Measurements from ENCODE around the gene NPLOC4. TPM values are rescaled to one million over a fixed set of nuclear protein-coding genes. Genes with fewer than 3 reads are reported as not detected.
"Not testable (repeated sequence)": the region's sequence is repeated elsewhere in the genome, so short reads cannot be mapped to it uniquely, and the experiment has no call there.

NPLOC4 gene
- total RNA-seq, 1 donor from 2014 or later, result 39.5 TPM

DNA sequence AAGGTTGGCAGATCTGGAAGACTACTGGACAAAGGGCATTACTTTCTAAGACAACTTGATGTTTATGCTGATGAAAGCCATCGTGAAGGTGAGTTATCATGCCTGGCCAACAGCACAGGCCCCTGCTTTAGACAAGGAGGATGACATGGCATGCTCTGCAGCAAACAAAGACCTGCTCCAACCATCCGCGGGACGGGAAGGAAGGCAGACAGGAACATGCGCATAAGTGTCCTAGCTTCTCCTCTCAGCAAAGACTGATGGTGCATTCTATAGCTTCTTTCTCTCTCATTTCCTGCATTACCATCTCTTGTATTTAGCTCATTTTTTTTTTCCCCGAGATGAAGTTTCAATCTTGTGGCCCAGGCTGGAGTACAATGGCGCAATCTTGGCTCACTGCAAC lies 5.4 kb downstream of the NPLOC4 start:
- DNase-seq, result no peak

DNA sequence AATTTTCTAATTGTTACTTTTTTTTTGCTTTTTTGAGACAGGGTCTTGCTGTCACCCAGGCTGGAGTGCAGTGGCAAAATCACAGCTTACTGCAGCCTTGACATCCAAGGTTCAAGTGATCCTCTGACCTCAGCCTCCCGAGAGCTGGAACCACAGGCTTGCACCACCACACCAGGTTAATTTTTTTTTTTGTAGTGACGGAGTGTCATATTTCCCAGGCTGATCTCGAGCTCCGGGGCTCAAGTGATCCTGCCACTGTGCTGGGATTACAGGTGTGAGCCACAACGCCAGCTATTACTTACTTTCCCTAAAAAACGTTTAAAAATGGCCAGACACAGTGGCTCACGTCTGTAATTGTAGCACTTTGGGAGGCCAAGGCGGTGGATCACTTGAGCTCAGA lies 6.6 kb downstream of the NPLOC4 start:
- DNase-seq, result no peak

DNA sequence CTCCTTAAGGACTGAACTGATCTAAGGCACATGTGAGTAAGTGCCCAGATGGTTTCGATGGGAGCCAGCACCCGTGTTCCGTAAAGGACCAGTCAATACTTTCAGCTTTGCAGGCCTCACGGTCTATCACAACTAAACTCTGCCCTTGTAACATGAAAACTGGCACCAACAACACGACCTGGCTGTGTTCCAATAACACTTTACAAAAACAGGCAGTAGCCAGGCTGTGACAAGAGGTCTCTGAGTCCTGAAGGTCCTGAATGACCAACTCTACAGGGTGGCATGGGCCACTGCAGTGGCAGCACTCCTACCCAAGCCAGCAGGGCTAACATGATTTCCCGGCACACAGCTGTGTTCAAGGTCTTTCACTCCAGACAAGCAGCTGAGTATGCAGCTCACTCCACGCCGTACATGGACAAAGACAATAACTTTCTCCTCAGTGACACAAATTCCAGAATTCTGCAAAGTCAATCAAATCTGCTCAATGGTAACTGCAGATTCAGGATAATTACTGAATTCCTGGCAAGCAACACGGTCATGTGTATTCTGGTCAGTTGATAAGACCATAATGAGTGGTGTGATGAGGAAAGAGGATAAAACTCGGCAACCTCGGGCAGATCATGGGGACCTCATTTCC lies 15.3 kb downstream of the NPLOC4 start:
- no peak for DNase-seq

DNA sequence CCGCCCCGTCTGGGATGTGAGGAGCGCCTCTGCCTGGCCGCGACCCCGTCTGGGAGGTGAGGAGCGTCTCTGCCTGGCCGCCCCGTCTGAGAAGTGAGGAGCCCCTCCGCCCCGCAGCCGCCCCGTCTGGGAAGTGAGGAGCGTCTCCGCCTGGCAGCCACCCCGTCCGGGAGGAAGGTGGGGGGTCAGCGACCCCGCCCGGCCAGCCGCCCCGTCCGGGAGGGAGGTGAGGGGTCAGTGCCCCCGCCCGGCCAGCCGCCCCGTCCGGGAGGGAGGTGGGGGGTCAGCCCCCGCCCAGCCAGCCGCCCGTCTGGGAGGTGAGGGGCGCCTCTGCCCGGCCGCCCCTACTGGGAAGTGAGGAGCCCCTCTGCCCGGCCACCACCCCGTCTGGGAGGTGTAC lies 18.6 kb downstream of the NPLOC4 start:
- not testable (repeated sequence) for DNase-seq

DNA sequence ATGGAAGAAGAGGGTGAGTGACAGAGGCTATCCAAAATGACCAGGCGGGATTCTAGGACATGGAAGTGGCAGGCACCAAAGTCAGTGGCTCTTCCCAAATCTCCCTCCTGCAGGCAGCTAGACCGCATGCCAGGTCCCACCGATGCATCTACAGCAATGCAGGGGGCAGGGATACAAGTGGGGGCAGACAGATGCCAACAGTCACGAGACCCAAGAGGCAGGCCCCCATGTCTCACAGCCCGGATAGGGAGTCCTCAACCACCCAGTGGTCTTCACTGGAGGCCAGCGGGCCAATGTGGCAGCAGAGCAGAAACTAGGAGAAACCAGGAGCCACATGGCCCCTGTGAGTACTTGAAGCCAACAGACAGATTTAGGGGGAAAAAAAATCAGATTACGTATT lies 20.0 kb downstream of the NPLOC4 start:
- DNase-seq, result no peak

DNA sequence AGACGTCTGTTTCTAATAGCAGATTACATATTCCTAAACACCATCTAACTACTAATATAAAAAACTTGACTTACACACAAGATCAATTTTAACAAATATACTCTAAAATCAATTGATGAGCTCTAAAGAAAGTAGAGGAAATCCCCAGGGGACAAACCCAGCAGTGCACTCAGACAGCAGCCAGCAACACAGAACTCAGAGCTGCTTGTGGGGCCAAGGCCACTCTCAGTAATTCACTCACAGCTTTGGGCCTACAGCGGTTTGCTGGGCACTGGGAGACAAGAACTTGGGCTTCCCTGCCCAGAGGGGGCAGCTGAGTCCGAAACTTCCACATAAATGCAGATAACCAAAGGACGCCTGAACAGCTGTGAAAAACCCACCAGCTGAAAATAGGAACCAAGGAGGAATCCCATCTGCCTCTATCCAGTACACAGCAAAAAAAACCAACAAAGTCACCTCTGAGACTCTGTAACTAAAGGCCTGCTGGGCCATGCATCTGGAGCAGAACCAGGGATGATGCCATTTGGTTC lies 21.4 kb downstream of the NPLOC4 start:
- no peak for DNase-seq

DNA sequence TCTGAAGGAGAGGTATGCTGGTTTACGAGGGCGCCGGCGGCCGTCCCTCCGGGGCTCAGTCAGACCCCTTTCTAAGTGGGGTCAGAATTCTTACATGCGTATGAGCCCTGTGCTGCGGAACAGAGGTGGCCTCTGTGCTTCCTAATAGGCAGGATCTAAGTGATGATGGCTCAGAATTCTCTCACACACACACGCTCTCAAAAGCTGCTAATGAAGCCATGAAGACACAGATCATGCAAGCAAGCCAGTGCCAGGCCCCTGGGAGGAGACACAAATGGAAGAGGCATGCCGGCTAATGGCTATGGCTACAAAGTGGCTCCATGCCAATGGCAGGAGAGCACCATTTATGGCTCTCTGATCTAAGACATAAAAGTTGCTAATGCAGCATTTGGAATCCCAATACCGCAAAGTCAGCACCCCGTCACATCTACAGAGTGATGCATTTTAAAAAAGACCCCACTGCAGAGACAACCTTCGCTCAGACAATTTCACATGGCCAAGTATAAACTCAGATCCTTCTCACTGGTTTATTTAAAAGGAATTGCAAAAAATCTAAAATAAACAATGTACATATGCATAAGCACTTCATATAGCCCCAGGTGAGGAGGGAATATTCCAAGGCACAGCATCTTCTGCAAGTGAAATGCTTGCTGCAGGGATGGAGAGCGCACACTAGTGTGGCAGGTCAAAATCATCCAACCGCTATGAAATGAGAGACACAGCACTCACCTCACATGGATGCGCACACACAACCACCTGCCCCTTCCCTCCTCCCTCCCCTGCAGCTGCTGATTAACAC lies 24.5 kb downstream of the NPLOC4 start:
- no peak for DNase-seq

DNA sequence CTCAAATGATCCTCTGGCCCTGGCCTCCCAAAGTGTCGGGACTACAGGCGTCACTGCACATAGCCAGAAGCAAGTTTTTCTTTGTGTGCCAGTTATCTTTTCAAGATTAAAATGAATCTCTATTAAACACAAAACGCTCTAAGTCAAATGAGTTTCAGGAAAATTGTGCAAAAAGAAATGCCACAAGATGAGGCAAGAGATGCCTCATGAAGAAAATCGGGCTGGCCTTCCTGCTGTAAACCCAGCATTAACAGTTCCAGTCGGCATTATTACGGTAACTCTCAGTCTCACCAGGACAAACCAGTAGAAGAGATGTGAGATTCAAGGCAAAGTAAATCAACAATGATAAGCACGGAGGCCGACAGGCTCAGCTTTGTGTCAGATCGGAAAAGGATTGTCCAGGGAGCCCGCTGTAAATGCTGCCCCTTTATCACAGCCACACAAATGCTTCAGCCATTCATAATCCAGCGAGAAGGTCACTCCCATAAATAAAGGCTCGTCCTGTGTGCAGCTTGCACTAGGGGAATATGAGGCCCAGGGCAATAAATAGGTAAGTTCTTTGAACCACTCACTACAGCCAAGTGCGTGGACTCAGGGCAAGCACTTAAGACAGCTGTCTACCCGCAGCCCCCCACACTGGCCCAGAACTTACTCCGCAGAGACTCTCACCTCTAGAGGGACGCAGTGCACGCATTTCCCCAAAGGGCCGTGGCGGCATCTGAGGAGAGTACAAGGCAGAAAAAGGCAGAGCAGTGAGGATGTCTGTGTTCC lies 27.2 kb downstream of the NPLOC4 start:
- DNase-seq, result no peak

DNA sequence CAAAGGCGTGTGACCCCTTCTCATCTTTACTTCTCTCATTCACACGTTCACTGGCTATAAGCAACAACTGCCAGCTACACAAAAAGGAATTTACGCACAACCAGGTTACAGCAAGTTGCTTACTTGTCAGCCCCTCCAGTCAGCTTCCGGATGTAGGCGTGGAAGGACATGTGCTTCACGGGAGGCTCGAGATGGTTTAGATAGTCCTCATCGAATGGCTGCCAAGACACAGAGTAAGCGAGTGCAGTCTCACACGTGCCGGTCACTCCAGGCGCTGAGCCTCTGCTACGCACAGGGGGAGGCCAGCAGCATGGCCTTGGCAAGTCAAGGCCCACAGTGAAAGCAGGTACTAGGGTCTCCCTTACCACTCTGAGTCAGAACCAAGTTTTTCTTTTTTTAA lies 28.3 kb downstream of the NPLOC4 start:
- DNase-seq, result no peak

DNA sequence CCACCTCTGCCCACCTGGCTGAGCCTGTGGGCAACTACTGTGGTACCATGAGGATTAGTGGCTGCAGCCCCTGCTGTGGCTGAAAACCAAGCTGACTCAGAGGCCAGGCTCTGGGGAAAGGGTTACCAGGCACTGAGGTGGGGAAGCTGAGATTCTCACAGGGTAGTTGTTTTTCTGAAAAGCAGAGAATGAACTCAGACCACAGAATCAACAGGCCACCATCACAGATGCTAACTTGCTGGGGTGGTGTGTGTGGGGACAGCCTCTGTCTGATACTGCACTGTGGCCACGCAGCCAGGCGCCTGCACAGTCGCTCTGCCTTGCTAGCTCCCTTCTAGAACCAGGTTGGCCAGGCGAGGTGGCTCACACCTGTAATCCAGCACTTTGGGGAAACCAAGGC lies 28.8 kb downstream of the NPLOC4 start:
- DNase-seq, result no peak

DNA sequence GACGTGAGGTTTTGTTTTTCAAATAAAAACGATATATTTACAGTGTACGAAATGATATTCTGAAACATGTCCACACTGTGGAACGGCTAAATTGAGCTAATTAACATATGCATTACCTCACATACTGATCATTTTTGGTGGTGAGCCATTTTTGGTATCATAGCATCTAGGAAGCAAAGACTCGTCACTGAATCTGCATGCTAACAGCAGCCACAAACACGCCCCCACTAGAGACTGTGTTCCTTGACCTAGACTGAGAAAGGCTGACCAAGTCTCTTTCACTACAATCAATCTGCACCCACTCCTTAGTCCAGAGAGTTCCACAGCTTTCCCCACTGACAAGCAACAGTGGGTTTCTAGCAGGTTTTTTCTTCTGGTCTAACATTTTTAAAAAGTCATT lies 29.5 kb downstream of the NPLOC4 start:
- DNase-seq, result no peak

DNA sequence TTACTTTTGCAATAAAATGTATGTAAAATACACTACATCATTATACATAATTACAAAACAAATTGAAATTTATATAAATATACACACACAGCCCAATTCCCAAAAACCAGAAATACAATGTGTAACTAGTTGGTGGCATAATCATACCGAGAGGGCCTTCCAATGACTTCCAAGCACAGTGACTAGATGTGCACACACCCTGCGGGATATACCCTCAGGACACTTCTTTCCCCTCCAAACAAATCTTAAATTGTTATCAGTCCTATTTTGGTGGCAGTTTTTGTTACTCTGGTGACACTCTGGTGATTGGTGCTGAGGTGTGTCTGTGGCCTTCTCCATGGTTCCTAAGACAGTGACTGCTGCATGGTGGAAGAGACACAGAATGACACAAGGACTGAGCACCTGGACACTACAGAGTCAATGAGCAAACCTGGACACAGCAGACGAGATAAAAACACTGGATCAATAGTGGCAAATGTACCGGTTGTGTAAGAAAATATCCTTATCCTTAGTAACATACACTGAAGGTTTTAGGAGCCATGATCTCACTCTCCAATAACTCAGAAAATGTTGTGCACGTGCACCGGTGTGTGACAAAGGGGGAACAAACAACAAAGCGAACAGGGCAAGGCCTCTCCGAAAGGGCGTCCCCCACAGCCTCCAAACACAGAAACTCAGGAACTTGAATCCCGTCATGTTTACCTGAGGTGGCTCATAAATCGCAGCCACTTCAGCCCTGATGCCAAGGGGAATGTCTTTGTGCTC lies 32.9 kb downstream of the NPLOC4 start:
- DNase-seq, result no peak

DNA sequence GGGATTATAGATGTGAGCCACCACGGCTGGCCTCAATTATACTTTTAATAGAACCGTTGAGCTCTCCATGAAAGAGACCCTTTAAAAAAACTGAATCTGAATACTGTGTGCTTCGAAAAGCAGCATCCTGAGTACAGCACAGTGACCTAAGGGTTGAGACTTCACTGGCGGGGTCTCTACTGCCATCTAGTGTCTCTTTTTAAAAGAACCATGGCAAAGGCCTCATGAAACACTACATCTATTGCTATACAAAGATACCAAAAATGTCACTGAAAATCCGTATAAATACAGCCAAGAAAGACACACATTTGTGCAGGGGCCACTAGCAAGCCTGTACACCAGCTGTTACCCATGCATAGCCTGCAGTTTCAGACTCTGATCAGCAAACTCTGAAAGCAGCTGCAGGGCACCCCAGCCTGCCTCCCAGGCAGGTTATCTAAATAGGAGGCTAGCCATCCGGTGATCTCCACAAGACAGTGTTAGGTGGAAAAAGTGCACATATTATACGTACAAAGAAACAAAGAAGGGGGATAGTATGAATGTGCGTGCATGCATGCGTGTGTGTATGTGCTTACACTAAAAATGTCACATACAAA lies 35.3 kb downstream of the NPLOC4 start:
- no peak for DNase-seq

DNA sequence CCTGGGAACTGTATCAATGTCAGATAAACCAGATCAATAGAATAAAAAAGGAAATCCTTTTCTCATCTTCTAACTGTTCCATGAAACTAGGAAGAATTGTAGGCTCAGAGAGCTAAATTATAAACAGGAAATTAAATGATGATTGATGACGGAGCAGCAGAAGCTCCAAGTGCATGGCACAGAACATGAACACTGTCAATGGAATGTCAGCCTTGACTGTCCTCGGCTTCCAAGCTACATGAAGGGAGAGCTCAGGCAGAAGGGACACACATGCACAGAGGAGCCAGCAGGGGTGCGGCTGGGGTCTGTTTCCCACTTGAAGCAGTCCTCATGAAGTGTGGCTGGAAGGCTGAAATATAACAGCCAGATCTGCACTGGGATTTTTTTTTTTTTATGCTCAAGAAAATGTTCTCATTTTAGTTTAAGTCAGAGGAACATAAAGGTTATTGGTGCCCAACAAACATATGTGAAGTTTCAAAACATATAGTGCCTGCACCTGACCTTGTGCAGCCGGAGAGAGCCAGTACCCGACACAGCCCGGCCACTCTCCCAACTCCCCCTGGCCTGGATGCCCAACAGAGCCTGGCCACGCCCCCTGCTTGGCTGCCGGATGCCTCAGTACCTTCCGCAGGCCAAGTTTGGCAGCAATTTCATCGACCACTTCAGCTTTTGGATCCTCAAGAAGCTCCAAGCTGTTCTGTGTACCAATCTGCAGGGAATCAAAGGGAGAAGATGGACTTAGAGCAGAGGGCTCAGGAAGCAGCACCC lies 37.0 kb downstream of the NPLOC4 start:
- no peak for DNase-seq

DNA sequence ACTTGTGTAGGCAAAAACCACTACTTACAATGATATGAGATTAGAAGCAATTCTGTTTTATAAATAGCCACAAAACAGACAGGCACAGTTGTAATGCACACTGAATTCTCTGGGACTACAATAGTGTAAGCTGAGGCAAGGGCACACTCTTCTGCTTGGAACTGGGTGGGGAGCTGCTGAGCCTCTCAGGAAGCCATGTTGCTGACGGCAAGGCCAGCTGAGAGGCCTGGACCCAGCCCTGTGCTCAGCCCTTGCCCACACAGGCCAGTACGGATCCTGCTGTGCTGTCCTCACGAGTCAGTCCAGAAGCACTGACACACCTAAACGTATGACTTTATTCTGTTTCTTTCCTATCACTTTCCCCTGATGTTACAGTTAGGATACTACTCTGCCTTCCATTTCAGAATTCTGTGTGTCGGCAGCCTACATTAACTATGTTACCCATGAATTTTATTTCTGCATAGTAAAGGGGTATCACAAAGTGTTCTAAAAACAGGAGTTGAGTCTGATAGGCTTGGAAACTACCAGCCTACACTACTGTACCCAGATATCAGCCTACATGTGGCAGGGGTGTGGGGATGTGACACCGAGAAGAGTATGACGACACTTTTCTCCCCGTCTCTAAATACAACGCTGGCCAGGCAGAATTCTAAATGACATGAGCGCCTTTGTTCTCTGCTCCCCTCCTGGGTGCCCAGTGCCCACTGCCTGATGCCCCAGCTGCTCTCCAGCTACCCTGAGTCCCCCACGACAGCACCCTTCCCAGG lies 43.6 kb downstream of the NPLOC4 start:
- DNase-seq, result no peak

DNA sequence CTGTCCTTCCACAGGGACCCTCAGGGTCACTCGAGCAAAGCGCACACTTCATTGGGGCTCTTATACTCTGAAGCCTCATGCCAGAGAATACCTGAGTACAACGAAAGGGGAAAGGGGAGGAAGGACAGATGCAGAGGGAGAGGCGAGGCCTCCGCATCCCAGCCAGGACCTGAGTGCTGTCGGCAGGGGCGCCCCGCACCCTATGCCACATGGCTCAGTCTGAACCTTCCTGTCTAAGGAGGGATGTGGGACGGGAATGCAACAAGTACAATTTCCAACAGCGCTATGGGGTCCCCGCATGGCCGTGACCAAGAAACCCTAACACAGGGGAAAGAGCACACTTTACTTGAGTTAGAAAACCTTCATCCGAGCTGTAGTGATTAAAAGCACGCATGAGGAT lies 44.9 kb downstream of the NPLOC4 start:
- no peak for DNase-seq

DNA sequence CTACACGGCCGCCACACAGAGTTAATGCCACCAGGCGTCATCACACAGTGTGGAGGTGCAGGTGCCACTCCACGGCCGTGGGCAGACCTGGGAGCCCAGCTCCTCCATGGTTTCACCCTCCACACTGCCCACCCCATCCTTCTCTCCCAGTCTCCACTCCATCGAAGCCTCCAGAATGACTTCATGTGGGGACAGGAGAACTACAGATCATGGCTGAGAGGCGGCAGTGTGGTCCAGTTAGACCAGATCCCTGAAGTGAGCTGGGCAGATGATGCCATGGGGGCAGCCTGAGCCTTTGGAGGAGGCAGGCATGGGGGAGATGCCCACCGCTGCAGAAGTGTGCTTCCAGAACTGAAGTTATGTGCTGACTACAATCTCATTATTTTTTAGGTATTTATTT lies 46.8 kb downstream of the NPLOC4 start:
- DNase-seq, result no peak

DNA sequence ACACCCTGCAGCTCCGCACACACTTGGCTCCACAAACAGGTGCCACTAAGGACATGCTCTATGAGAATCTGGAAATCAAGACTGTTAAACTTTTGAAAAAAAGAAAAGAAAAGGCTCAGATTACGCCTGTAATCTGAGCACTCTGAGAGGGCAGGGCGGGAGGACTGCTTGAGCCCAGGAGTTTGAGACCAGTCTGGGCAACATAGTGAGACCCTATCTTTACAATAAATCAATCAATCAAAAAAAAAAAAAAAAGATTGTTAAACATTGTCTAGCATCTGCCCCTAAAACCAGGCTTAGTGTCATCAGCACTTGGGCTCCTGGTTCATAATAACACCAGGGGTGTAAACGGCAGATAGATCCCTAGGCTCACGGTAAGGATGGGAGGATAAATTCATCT lies 47.3 kb downstream of the NPLOC4 start:
- DNase-seq, result no peak

DNA sequence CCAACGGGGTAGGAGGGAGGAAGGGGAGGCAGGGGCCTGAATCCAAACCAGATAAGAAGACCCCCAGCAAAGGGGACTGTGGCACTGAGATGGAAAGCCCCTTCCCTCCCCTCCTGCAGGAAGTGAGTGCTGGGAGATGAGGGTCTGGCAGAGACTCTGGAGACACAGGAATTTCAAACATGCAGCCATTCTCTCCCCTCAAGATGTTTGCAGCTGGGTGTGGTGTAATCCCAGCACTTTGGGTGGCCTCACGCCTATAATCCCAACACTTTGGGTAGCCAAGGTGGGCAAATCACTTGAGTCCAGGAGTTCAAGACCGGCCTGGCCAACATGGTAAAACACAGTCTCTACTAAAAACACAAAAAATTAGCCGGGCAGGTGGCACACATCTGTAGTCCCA lies 50.8 kb downstream of the NPLOC4 start:
- DNase-seq, result no peak

DNA sequence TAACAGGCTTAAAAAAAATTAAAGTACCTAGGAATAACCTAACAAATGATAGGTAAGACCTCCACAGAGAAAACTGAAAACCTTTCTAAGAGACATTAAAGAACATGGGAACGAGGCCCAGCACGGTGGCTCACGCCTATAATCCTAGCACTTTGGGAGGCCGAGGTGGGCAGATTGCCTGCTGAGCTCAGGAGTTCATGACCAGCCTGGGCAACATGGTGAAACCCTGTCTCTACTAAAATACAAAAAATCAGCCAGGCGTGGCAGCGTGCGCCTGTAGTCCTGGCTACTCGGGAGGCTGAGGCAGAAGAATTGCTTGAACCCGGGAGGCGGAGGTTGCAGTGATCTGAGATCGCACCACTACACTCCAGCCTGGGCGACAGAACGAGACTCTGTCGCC lies 52.1 kb downstream of the NPLOC4 start:
- DNase-seq, result not testable (repeated sequence)

Measured in occipital lobe (tissue), 2 donors.